SK-N-SH treated with all-trans-retinoic acid at 6 μM for 48 hours (cell line): ENCODE data around the gene SAMD13.

Experiments
- BACH2 ChIP-seq: fragments of 250-450 bp; sonication (Bioruptor Pico); IDR thresholded peaks from 2 replicates; pipeline ENCODE4 v1.9.0; 2021; ENCODE audit warnings: mild to moderate bottlenecking, borderline replicate concordance
- GLIS3 ChIP-seq: fragments of 250-450 bp; sonication (Bioruptor Pico); IDR thresholded peaks from 2 replicates; pipeline ENCODE4 v1.5.0; 2020; ENCODE audit warnings: mild to moderate bottlenecking, moderate library complexity
- ISL1 ChIP-seq: fragments of 250-450 bp; sonication (Bioruptor Pico); IDR thresholded peaks from 2 replicates; pipeline ENCODE4 v2.1.2; 2022; ENCODE audit warnings: mild to moderate bottlenecking, moderate library complexity
- OSR1 ChIP-seq: fragments of 250-450 bp; sonication (Bioruptor Pico); IDR thresholded peaks from 2 replicates; pipeline ENCODE4 v1.8.0; 2022; ENCODE audit warnings: moderate library complexity, mild to moderate bottlenecking, inconsistent platforms
- PATZ1 ChIP-seq: fragments of 250-450 bp; sonication (Bioruptor Pico); IDR thresholded peaks from 2 replicates; pipeline ENCODE4 v1.8.0; 2020; ENCODE audit warnings: mild to moderate bottlenecking, moderate library complexity, borderline replicate concordance
- SNAI2 ChIP-seq: fragments of 250-450 bp; sonication (Bioruptor Pico); IDR thresholded peaks from 2 replicates; pipeline ENCODE4 v1.5.0; 2020; ENCODE audit warnings: mild to moderate bottlenecking, moderate library complexity
- TCF4 ChIP-seq: fragments of 250-450 bp; sonication (Bioruptor Pico); IDR thresholded peaks from 2 replicates; pipeline ENCODE4 v1.8.0; 2021; ENCODE audit warnings: mild to moderate bottlenecking, moderate library complexity, borderline replicate concordance
- TOX ChIP-seq: fragments of 250-450 bp; sonication (Bioruptor Pico); IDR thresholded peaks from 2 replicates; pipeline ENCODE4 v1.8.0; 2021; ENCODE audit warnings: mild to moderate bottlenecking, moderate library complexity, borderline replicate concordance

DNA sequence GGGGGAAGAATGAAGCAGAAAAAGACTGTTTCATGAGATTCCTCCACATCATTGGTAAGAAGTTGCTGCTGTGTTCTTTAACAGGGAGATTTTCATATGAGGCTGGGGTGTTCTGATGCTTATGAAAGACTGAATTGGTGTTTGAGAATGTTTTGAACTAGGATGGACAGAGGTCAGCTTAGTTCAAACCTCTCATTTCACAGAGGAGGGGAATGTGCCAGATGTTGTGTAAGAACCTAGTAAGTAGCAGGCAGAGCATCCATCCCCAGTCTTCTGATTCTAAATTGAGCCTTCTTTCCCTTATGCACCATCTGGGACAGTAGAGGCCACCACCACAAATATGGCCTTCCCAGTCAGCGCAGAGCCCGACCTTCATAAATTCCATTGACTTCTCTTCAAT is 43.7 kb downstream of the SAMD13 start:
- TF ChIP-seq BACH2 (CRISPR knock-in tag) (no peak), TCF4 (no peak), SNAI2 (CRISPR knock-in tag) (no peak), TOX (CRISPR knock-in tag) (no peak), OSR1 (CRISPR knock-in tag) (no peak), PATZ1 (no peak), GLIS3 (CRISPR knock-in tag) (no peak), ISL1 (no peak)
